ENCODE results near the gene TTBK1. TPM values are rescaled to one million over a fixed set of nuclear protein-coding genes. Genes with fewer than 3 reads are reported as not detected.
A peak's percentile ranks its signal among the peaks of the same experiment; 100 is the strongest.

The TTBK1 gene
- total RNA-seq, 4 donors from 2014 or later: 0.13 TPM; not detected in 3

GRCh38 chr6:43274127-43274915, 31.0 kb downstream of the TTBK1 start:
- Histone ChIP-seq H3K36me3 (no peaks in the 10 kb centered on the region), H3K27ac (peak overlapping the region in 1 of 4 donors; percentile 50), H3K4me3 (peak overlapping the region in 1 of 4 donors; percentile 53), H3K9me3 (no peaks in the 10 kb centered on the region), H3K4me1 (peaks cover 12 to 40% (median 13%) of the 10 kb centered on the region in 3 donors), H3K27me3 (peaks cover 0 to 70% (median 4%) of the 10 kb centered on the region in 4 donors)
- intact Hi-C loops (cut with DNase I): no loop called here
- TF ChIP-seq, protein P1, sequence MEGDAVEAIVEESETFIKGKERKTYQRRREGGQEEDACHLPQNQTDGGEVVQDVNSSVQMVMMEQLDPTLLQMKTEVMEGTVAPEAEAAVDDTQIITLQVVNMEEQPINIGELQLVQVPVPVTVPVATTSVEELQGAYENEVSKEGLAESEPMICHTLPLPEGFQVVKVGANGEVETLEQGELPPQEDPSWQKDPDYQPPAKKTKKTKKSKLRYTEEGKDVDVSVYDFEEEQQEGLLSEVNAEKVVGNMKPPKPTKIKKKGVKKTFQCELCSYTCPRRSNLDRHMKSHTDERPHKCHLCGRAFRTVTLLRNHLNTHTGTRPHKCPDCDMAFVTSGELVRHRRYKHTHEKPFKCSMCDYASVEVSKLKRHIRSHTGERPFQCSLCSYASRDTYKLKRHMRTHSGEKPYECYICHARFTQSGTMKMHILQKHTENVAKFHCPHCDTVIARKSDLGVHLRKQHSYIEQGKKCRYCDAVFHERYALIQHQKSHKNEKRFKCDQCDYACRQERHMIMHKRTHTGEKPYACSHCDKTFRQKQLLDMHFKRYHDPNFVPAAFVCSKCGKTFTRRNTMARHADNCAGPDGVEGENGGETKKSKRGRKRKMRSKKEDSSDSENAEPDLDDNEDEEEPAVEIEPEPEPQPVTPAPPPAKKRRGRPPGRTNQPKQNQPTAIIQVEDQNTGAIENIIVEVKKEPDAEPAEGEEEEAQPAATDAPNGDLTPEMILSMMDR (IDR thresholded peaks at IDR 0.05): no peak
- TF ChIP-seq POLR2A (IDR thresholded peaks at IDR 0.05): no peak
- DNase-seq: no peak
- 60 to 72% methylated on average over 4 to 7 of the region's 10 CpGs for WGBS, 2 donors

- peak overlapping the region; percentile 31 to 69 (median 50) for H3K4me3 ChIP-seq
- TF ChIP-seq, protein P1 (IDR thresholded peaks at IDR 0.05): no peak
- no peak for TF ChIP-seq POLR2A (IDR thresholded peaks at IDR 0.05)
- peaks cover 6 to 32% (median 13%) of the 10 kb centered on the region in 3 donors for H3K4me1 ChIP-seq
- no peaks in the 10 kb centered on the region for H3K36me3 ChIP-seq
- intact Hi-C loops (cut with DNase I): no loop called here
- 67% methylated on average over 3 of the region's 65 CpGs; no CpG with 5 or more reads in 1 of the 2 donors for WGBS, 2 donors
- peaks cover 0 to 62% (median 4%) of the 10 kb centered on the region in 4 donors for H3K27me3 ChIP-seq
- H3K27ac ChIP-seq: peak overlapping the region in 3 of 4 donors; percentile 2 to 50 (median 10)
- no peak for DNase-seq
- H3K9me3 ChIP-seq: no peaks in the 10 kb centered on the region
These were observed 31.8 kb downstream of the TTBK1 start for GRCh38 chr6:43274916-43275597.

DNA sequence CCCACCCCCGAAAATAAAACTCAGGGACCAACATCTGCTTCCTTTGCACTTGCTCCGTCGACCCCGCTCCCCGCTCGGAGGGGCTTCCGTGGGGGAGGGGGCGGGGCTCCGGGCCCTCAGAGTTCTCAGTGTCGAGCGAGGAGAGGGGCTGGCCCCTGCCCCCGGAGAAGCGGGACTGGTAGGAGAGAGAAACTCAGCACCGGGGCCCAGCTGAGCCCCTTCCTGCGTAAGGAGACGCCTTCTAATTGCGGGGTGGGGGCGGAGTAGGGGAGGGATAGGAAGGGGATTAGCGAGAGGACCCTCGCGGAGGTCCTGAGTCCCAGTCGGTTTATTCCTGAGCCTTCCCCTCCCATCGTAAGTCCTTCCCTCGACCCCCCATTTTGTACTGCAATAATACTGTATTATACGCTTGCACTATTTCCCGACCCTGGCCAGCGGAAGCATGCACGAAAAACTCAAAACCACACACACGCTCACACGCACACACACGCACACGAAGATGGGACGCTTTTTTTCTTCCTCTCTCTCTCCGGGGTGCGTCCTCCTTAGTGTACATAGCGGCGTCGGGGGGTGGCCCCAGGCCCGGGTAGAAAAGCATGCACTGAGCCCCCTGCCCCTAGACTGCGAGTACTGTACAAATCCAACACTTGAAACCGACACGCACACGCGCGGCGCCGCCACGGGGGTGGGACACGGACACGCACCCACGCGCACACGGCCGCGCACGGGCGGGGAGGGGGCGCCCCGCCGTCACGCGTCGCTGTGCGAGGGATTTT, 32.7 kb downstream of the TTBK1 start:
- intact Hi-C loops (cut with DNase I): no loop called here
- peak overlapping the region in 2 of 4 donors; percentile 10 to 50 for H3K27ac ChIP-seq
- TF ChIP-seq, protein P1 (IDR thresholded peaks at IDR 0.05): no peak
- TF ChIP-seq POLR2A (IDR thresholded peaks at IDR 0.05): no peak
- no peaks in the 10 kb centered on the region for H3K36me3 ChIP-seq
- peaks cover 6 to 31% (median 13%) of the 10 kb centered on the region in 3 donors for H3K4me1 ChIP-seq
- H3K4me3 ChIP-seq: peak overlapping the region in 3 of 4 donors; percentile 47 to 69 (median 53)
- no peak for DNase-seq
- WGBS, 2 donors: 17 to 31% methylated on average over 14 to 21 of the region's 64 CpGs
- no peaks in the 10 kb centered on the region for H3K9me3 ChIP-seq
- peaks cover 0 to 65% (median 4%) of the 10 kb centered on the region in 4 donors for H3K27me3 ChIP-seq

GRCh38 chr6:43276577-43277305, 33.5 kb downstream of the TTBK1 start:
- intact Hi-C loops (cut with DNase I): no loop called here
- Histone ChIP-seq H3K27me3 (peaks cover 0 to 65% (median 4%) of the 10 kb centered on the region in 4 donors), H3K27ac (peak overlapping the region in 1 of 4 donors; percentile 6), H3K9me3 (no peaks in the 10 kb centered on the region), H3K4me1 (peaks cover 6 to 31% (median 13%) of the 10 kb centered on the region in 3 donors), H3K4me3 (peak overlapping the region in 2 of 4 donors; percentile 53 to 69), H3K36me3 (no peaks in the 10 kb centered on the region)
- TF ChIP-seq, protein P1 (IDR thresholded peaks at IDR 0.05): no peak
- TF ChIP-seq POLR2A (IDR thresholded peaks at IDR 0.05): no peak
- WGBS, 2 donors: 70 to 93% methylated on average over 3 to 7 of the region's 11 CpGs
- DNase-seq: no peak
